ENCODE results near the gene TEDC2. TPM values are rescaled to one million over a fixed set of nuclear protein-coding genes. Genes with fewer than 3 reads are reported as not detected.

TEDC2 gene
- total RNA-seq, 4 donors from 2014 or later = 1.5 TPM; not detected in 3

GRCh38 chr16:2424061-2425007 lies 35.6 kb upstream of the TEDC2 start:
- H3K36me3 ChIP-seq = no peaks in the 10 kb centered on the region
- TF ChIP-seq POLR2AphosphoS5 (IDR thresholded peaks at IDR 0.05) (no peak), CTCF (IDR thresholded peaks at IDR 0.05) (no peak), POLR2A (IDR thresholded peaks at IDR 0.05; ENCODE audit: low read depth) (no peak), EP300 (IDR thresholded peaks at IDR 0.05) (no peak)
- peaks cover 4 to 9% (median 7%) of the 10 kb centered on the region in 4 donors for H3K4me1 ChIP-seq
- H3K4me3 ChIP-seq = no peak overlapping the region
- 90% methylated on average over 14 of the region's 25 CpGs for WGBS
- H3K27me3 ChIP-seq = no peaks in the 10 kb centered on the region
- DNase-seq (ENCODE audit: extremely low spot score) = no peak
- intact Hi-C loops (cut with DNase I) = loop anchor here (5.0 kb wide), 2 partner anchors 78 to 82 kb away; partner anchors contain the start of gene ABCA3
- H3K9me3 ChIP-seq = no peaks in the 10 kb centered on the region
- H3K27ac ChIP-seq (replicated peaks in 1 of 4) = no peak overlapping the region

GRCh38 chr16:2425008-2425518 lies 34.8 kb upstream of the TEDC2 start:
- no peaks in the 10 kb centered on the region for H3K9me3 ChIP-seq
- no peak overlapping the region for H3K4me3 ChIP-seq
- TF ChIP-seq CTCF (IDR thresholded peaks at IDR 0.05) (no peak), EP300 (IDR thresholded peaks at IDR 0.05) (no peak), POLR2AphosphoS5 (IDR thresholded peaks at IDR 0.05) (no peak), POLR2A (IDR thresholded peaks at IDR 0.05; ENCODE audit: low read depth) (no peak)
- H3K27me3 ChIP-seq = no peaks in the 10 kb centered on the region
- WGBS = 95% methylated on average over 7 of the region's 9 CpGs
- H3K4me1 ChIP-seq = peaks cover 8 to 15% (median 12%) of the 10 kb centered on the region in 4 donors
- no peak overlapping the region for H3K27ac ChIP-seq (replicated peaks in 1 of 4)
- no peak for DNase-seq (ENCODE audit: extremely low spot score)
- intact Hi-C loops (cut with DNase I) = loop anchor here (5.0 kb wide), 1 partner anchor 77 kb away; no protein-coding TSS in a partner anchor
- no peaks in the 10 kb centered on the region for H3K36me3 ChIP-seq

- no peak overlapping the region for H3K27ac ChIP-seq (replicated peaks in 1 of 4)
- H3K4me3 ChIP-seq = no peak overlapping the region
- H3K4me1 ChIP-seq = peaks cover 15 to 21% (median 19%) of the 10 kb centered on the region in 4 donors
- no peak for TF ChIP-seq CTCF (IDR thresholded peaks at IDR 0.05)
- TF ChIP-seq EP300 (IDR thresholded peaks at IDR 0.05) = no peak
- TF ChIP-seq POLR2A (IDR thresholded peaks at IDR 0.05; ENCODE audit: low read depth) = no peak
- TF ChIP-seq POLR2AphosphoS5 (IDR thresholded peaks at IDR 0.05) = no peak
- DNase-seq (ENCODE audit: extremely low spot score) = no peak
- 97% methylated on average over 12 of the region's 13 CpGs for WGBS
- intact Hi-C loops (cut with DNase I) = loop anchor here (5.0 kb wide), 1 partner anchor 76 kb away; no protein-coding TSS in a partner anchor
- H3K27me3 ChIP-seq = no peaks in the 10 kb centered on the region
- no peaks in the 10 kb centered on the region for H3K9me3 ChIP-seq
- no peaks in the 10 kb centered on the region for H3K36me3 ChIP-seq
These were observed 34.0 kb upstream of the TEDC2 start for GRCh38 chr16:2425825-2426430.

- no peaks in the 10 kb centered on the region for H3K27me3 ChIP-seq
- 93% methylated on average over 5 of the region's 6 CpGs for WGBS
- no peak overlapping the region for H3K27ac ChIP-seq (replicated peaks in 1 of 4)
- H3K9me3 ChIP-seq = no peaks in the 10 kb centered on the region
- TF ChIP-seq EP300 (IDR thresholded peaks at IDR 0.05) (no peak), POLR2AphosphoS5 (IDR thresholded peaks at IDR 0.05) (no peak), POLR2A (IDR thresholded peaks at IDR 0.05; ENCODE audit: low read depth) (no peak), CTCF (IDR thresholded peaks at IDR 0.05) (no peak)
- H3K4me1 ChIP-seq = peaks cover 15 to 21% (median 19%) of the 10 kb centered on the region in 4 donors
- peaks cover 0 to 3% (median 0%) of the 10 kb centered on the region in 4 donors for H3K36me3 ChIP-seq
- DNase-seq (ENCODE audit: extremely low spot score) = no peak
- no peak overlapping the region for H3K4me3 ChIP-seq
- intact Hi-C loops (cut with DNase I) = loop anchor here (5.0 kb wide), 1 partner anchor 75 kb away; no protein-coding TSS in a partner anchor
These were observed 33.0 kb upstream of the TEDC2 start for GRCh38 chr16:2426941-2427361.

Data from esophagus muscularis mucosa (tissue), 4 donors.